ENCODE data around the gene AGPAT4.

The AGPAT4 gene

DNA sequence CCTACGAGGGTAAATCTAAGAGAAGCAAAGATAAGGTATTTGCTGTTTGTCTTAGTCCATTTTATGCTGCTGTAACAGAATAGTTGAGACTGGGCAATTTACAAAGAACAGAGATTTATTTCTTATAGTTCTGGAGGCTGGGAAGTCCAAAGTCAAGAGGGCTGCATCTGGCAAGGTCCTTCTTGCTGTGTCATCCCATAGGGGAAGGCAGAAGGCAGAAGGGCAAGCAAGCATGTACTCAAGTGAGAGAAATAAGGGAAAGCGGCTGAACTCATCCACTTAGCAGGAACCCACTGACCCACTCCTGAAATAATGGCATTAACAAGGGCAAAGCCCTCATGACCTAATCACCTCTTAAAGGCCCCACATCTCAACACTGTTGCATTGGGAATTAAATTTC, 102.7 kb downstream of the AGPAT4 start:
- Histone ChIP-seq H3K9ac (ENCODE audit: low read length) (no peak overlapping the region), H3K4me1 (ENCODE audit: control insufficient read depth, insufficient read depth, low read length) (peaks cover 12% of the 10 kb centered on the region), H3K4me3 (ENCODE audit: low read length) (no peak overlapping the region), H3K9me3 (ENCODE audit: control insufficient read depth, low read length) (no peaks in the 10 kb centered on the region), H3K27me3 (replicated peaks; ENCODE audit: control insufficient read depth, insufficient read depth, low read length) (no peaks in the 10 kb centered on the region), H3K36me3 (ENCODE audit: control insufficient read depth, insufficient read depth, low read length, severe bottlenecking) (no peaks in the 10 kb centered on the region)
- DNase-seq (ENCODE audit: low read depth): no peak

DNA sequence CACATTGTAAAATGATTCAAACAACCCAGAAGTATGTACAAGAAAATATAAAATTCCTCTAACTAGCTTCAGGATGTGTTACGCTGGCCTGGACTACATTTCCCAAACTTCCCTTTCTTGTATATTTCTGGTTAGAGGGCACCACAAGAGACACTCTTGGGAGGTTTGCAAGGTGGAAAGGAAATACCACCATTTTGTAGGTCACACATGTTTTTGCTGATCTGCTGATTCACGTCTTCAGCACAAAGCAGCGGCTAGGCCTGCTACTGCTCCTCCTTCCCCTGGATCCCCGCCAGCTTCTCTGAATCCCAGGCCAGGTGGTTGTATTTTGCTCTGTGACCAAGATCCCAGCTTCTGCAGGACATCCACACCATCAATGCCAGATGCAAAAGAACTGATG, 104.2 kb downstream of the AGPAT4 start:
- peaks cover 12% of the 10 kb centered on the region for H3K4me1 ChIP-seq (ENCODE audit: control insufficient read depth, insufficient read depth, low read length)
- no peaks in the 10 kb centered on the region for H3K9me3 ChIP-seq (ENCODE audit: control insufficient read depth, low read length)
- peak; percentile 22 for DNase-seq (ENCODE audit: low read depth)

DNA sequence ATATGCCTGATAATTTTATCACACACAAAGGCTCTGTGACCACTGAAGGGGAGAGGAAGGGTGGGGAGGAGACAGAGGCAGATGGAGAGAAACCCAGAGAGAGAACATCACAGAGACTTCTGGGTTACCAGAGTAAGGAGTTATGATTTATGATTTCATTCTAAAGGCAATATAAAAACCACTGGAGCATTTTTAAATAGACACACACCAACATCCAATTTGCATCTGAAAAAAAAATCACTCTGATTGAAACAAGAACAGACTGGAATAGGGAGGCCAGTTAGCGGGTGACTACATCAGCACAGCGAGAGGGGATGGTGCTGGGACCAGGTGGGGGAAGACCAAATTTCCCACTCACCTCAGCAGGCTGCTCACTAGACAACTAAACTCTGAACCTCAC, 104.8 kb downstream of the AGPAT4 start:
- no peak overlapping the region for H3K4me3 ChIP-seq (ENCODE audit: low read length)
- no peak overlapping the region for H3K9ac ChIP-seq (ENCODE audit: low read length)
- H3K27me3 ChIP-seq (replicated peaks; ENCODE audit: control insufficient read depth, insufficient read depth, low read length): no peaks in the 10 kb centered on the region
- no peak for DNase-seq (ENCODE audit: low read depth)
- H3K36me3 ChIP-seq (ENCODE audit: control insufficient read depth, insufficient read depth, low read length, severe bottlenecking): peaks cover 18% of the 10 kb centered on the region
- peaks cover 12% of the 10 kb centered on the region for H3K4me1 ChIP-seq (ENCODE audit: control insufficient read depth, insufficient read depth, low read length)
- no peaks in the 10 kb centered on the region for H3K9me3 ChIP-seq (ENCODE audit: control insufficient read depth, low read length)

More for the DNA sequence above, 104.2 kb downstream of the AGPAT4 start:
- Histone ChIP-seq H3K36me3 (ENCODE audit: control insufficient read depth, insufficient read depth, low read length, severe bottlenecking) (peaks cover 13% of the 10 kb centered on the region), H3K4me3 (ENCODE audit: low read length) (no peak overlapping the region), H3K27me3 (replicated peaks; ENCODE audit: control insufficient read depth, insufficient read depth, low read length) (no peaks in the 10 kb centered on the region), H3K9ac (ENCODE audit: low read length) (no peak overlapping the region)

DNA sequence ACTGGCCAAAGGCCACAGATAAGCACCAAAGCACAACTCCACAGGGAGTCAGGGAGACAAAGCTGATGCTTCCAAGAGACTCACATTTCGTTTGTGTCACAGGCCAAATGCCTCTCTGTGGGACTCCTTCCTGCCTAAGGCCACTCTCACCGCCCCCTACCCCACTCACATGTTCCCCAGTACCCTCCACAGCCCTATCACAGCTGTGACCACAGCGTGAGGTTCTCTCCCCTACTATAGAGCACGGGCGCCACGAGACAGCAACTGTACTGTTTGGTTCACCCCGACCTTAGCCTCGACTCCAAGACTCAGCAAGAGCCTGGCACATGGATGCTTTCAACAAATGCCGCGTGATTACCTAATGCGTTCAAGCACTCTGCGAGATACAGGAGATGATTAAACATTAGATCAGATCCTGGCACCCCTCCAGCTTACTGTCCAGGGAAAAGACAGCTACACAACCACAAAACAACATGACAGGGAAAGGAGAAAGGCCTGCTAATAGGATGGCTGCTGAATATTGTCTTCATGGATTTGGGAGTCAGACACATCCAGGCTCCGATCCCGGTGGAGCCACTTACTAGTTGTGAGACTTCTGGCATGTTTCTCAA, 105.5 kb downstream of the AGPAT4 start:
- H3K9me3 ChIP-seq (ENCODE audit: control insufficient read depth, low read length): no peaks in the 10 kb centered on the region
- no peak overlapping the region for H3K9ac ChIP-seq (ENCODE audit: low read length)
- DNase-seq (ENCODE audit: low read depth): peak; percentile 74
- H3K36me3 ChIP-seq (ENCODE audit: control insufficient read depth, insufficient read depth, low read length, severe bottlenecking): peaks cover 23% of the 10 kb centered on the region
- H3K4me3 ChIP-seq (ENCODE audit: low read length): no peak overlapping the region
- peaks cover 12% of the 10 kb centered on the region for H3K4me1 ChIP-seq (ENCODE audit: control insufficient read depth, insufficient read depth, low read length)
- no peaks in the 10 kb centered on the region for H3K27me3 ChIP-seq (replicated peaks; ENCODE audit: control insufficient read depth, insufficient read depth, low read length)

DNA sequence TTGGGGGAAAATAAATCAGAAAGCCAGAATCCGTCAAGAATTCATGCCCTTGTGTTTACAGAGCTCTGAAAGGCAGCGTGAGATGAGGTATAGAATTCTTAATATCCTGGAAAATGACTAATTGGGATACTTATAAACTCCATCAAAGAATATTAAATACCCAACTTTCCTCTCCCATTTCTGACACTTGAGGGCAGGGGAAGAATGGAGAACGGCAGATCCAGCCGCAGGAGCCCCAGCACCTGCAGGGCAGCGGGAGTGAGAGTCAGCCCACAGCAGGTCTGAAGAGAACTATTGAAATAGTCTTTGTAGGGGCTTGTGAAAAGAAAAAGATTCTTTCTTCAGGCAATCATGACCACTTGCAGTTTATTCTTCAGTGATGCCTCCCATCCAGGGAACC, 107.2 kb downstream of the AGPAT4 start:
- Histone ChIP-seq H3K36me3 (ENCODE audit: control insufficient read depth, insufficient read depth, low read length, severe bottlenecking) (peaks cover 23% of the 10 kb centered on the region), H3K4me1 (ENCODE audit: control insufficient read depth, insufficient read depth, low read length) (peaks cover 17% of the 10 kb centered on the region), H3K27me3 (replicated peaks; ENCODE audit: control insufficient read depth, insufficient read depth, low read length) (no peaks in the 10 kb centered on the region), H3K9ac (ENCODE audit: low read length) (no peak overlapping the region), H3K9me3 (ENCODE audit: control insufficient read depth, low read length) (no peaks in the 10 kb centered on the region), H3K4me3 (ENCODE audit: low read length) (no peak overlapping the region)
- no peak for DNase-seq (ENCODE audit: low read depth)

DNA sequence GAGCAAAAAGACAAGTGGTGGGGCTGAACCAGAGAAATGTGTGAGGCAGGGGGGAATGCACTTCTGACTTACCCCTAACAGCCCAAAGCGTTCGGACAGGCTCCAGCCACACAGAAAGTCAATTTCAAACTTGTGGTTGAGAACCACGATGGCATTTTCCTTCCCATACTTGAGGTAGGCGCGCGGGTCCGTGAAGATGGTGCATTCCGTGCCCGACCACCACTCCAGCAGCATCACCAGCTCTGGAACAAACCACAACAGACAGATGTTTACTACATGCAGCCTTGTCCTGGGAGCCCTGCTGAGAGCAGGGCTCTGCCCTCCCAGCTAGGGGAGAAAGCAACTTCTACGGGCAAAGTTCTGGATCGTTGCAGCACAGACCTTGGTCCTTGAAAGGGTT, 107.7 kb downstream of the AGPAT4 start:
- no peaks in the 10 kb centered on the region for H3K9me3 ChIP-seq (ENCODE audit: control insufficient read depth, low read length)
- no peak for DNase-seq (ENCODE audit: low read depth)
- no peak overlapping the region for H3K9ac ChIP-seq (ENCODE audit: low read length)
- no peak overlapping the region for H3K4me3 ChIP-seq (ENCODE audit: low read length)
- H3K4me1 ChIP-seq (ENCODE audit: control insufficient read depth, insufficient read depth, low read length): peaks cover 17% of the 10 kb centered on the region
- no peaks in the 10 kb centered on the region for H3K27me3 ChIP-seq (replicated peaks; ENCODE audit: control insufficient read depth, insufficient read depth, low read length)
- peaks cover 23% of the 10 kb centered on the region for H3K36me3 ChIP-seq (ENCODE audit: control insufficient read depth, insufficient read depth, low read length, severe bottlenecking)

DNA sequence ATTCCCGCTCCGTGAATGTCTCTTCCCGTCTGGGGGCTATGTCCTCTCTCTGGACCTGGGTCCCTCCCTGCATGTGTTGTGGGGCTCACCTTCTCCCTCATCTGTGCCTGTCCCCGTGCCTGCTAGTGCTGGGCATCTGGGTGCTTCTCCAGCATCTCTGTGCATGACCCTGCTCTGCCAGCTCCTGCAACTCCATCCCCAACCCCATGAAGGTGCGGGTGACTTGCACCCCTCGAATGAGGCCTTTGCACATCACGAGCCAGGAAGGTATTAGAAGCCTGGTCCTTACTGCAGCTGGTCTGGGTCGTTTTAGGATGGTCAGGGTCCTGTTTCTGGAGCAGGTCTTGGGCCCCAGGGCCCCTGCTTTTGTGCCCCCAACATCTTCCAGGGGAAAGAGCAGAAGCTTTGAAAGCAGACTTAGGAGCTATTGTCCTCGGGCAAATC, 109.7 kb downstream of the AGPAT4 start:
- peaks cover 17% of the 10 kb centered on the region for H3K4me1 ChIP-seq (ENCODE audit: control insufficient read depth, insufficient read depth, low read length)
- DNase-seq (ENCODE audit: low read depth): no peak
- no peaks in the 10 kb centered on the region for H3K27me3 ChIP-seq (replicated peaks; ENCODE audit: control insufficient read depth, insufficient read depth, low read length)
- H3K9ac ChIP-seq (ENCODE audit: low read length): no peak overlapping the region
- no peak overlapping the region for H3K4me3 ChIP-seq (ENCODE audit: low read length)
- peaks cover 25% of the 10 kb centered on the region for H3K36me3 ChIP-seq (ENCODE audit: control insufficient read depth, insufficient read depth, low read length, severe bottlenecking)
- no peaks in the 10 kb centered on the region for H3K9me3 ChIP-seq (ENCODE audit: control insufficient read depth, low read length)

DNA sequence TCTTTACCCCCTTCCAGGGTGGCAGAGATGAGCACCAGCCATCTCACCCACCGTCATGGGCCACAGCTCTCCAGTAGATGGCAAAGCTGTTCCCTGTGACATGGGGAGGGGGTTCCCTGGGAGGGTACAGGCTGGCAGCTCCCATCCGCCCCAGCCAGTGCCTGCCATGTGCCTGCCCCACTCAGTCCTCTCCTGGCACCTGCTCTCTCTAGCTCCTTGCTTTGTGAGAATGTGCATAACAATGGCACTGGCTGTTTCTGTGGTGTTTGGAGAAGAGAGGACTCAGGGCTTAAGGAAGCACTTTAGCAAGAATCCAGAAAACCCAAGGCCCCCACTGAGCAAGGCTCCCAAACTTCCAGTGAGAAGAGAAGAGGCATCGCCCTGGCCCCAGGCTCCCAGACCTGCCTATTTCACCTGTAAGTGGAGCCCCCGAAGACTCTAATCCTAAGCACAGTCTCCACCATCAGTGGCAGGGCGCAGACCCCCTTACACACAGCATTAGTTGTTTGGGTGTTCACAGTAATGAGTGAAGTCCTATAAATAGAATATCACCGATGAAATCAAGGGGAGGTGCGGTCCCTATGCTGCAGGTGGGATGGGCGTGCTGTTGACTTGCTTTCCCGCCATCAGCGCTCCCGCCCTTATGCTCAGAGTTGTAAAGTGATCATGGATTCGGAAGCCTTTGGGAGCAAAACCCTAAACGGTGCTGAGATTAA, 110.2 kb downstream of the AGPAT4 start:
- no peak overlapping the region for H3K4me3 ChIP-seq (ENCODE audit: low read length)
- no peaks in the 10 kb centered on the region for H3K27me3 ChIP-seq (replicated peaks; ENCODE audit: control insufficient read depth, insufficient read depth, low read length)
- H3K36me3 ChIP-seq (ENCODE audit: control insufficient read depth, insufficient read depth, low read length, severe bottlenecking): peaks cover 27% of the 10 kb centered on the region
- no peak overlapping the region for H3K9ac ChIP-seq (ENCODE audit: low read length)
- no peak for DNase-seq (ENCODE audit: low read depth)
- H3K4me1 ChIP-seq (ENCODE audit: control insufficient read depth, insufficient read depth, low read length): peaks cover 12% of the 10 kb centered on the region
- H3K9me3 ChIP-seq (ENCODE audit: control insufficient read depth, low read length): no peaks in the 10 kb centered on the region

DNA sequence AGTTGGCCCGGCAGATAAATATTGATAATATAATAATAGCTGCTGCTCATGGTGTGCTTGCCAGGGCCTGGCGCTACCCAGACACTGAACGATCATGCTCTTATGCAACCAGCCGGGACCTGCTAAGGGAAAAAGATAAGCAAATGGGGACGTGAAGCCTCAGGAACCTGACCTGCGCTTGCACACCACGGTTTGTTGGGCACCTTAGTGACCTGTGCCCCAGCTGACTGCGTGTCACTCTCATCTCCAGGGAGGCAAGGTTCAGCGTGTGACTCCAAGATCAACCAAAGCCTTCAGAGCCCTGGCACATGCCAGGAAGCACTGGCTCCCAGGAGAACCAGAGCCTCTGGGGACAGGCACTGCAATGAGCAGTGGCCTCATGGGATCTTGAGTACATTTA, 111.1 kb downstream of the AGPAT4 start:
- no peaks in the 10 kb centered on the region for H3K9me3 ChIP-seq (ENCODE audit: control insufficient read depth, low read length)
- DNase-seq (ENCODE audit: low read depth): no peak
- no peak overlapping the region for H3K9ac ChIP-seq (ENCODE audit: low read length)
- H3K27me3 ChIP-seq (replicated peaks; ENCODE audit: control insufficient read depth, insufficient read depth, low read length): no peaks in the 10 kb centered on the region
- H3K36me3 ChIP-seq (ENCODE audit: control insufficient read depth, insufficient read depth, low read length, severe bottlenecking): peaks cover 27% of the 10 kb centered on the region
- H3K4me1 ChIP-seq (ENCODE audit: control insufficient read depth, insufficient read depth, low read length): peaks cover 6% of the 10 kb centered on the region
- no peak overlapping the region for H3K4me3 ChIP-seq (ENCODE audit: low read length)

GRCh38 chr6:161161889-161162624, 111.8 kb downstream of the AGPAT4 start:
- Histone ChIP-seq H3K9me3 (ENCODE audit: control insufficient read depth, low read length) (no peaks in the 10 kb centered on the region), H3K36me3 (ENCODE audit: control insufficient read depth, insufficient read depth, low read length, severe bottlenecking) (peaks cover 27% of the 10 kb centered on the region), H3K4me1 (ENCODE audit: control insufficient read depth, insufficient read depth, low read length) (peaks cover 6% of the 10 kb centered on the region), H3K9ac (ENCODE audit: low read length) (no peak overlapping the region), H3K4me3 (ENCODE audit: low read length) (no peak overlapping the region), H3K27me3 (replicated peaks; ENCODE audit: control insufficient read depth, insufficient read depth, low read length) (no peaks in the 10 kb centered on the region)
- DNase-seq (ENCODE audit: low read depth): peak; percentile 67

DNA sequence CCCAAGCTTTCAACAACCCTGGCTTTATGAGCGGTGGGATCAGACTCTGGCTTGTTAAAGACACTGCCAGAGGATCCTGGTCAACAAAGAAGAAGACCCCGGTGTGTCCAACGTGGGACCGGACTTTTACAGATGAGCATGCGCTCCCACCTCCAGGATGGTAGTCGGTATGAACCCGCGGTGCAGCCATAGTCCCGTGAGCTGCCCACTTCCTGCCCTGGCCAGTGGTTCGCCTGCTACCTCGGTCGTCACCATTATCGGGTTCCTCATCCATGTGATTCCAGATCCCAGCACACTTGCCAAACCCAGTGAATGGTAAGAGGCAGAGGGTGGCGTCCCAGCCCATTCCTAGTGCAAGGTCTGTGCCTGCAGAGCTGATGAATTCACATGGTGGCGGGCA, 112.7 kb downstream of the AGPAT4 start:
- H3K36me3 ChIP-seq (ENCODE audit: control insufficient read depth, insufficient read depth, low read length, severe bottlenecking): peaks cover 27% of the 10 kb centered on the region
- no peaks in the 10 kb centered on the region for H3K9me3 ChIP-seq (ENCODE audit: control insufficient read depth, low read length)
- no peak for DNase-seq (ENCODE audit: low read depth)
- H3K4me3 ChIP-seq (ENCODE audit: low read length): no peak overlapping the region
- no peak overlapping the region for H3K9ac ChIP-seq (ENCODE audit: low read length)
- H3K4me1 ChIP-seq (ENCODE audit: control insufficient read depth, insufficient read depth, low read length): peaks cover 6% of the 10 kb centered on the region
- H3K27me3 ChIP-seq (replicated peaks; ENCODE audit: control insufficient read depth, insufficient read depth, low read length): no peaks in the 10 kb centered on the region

All from adipocyte (in vitro differentiated cells).